NOMO-1 (cell line): ENCODE results near the gene NPIPB6.

Experiments used
- DNase-seq, 2 experiments: peaks; one replicate each; lab custom pipeline; 2025; ENCODE audit not compliant: unreplicated experiment in 2 of 2; lab: John Stamatoyannopoulos, UW

Gene NPIPB6

GRCh38 chr16:28324235-28324886 lies 38.9 kb downstream of the NPIPB6 start:
- DNase-seq: no peak

- peak; percentile 4 to 15 for DNase-seq
Measured at GRCh38 chr16:28321700-28322411, 41.5 kb downstream of the NPIPB6 start.

GRCh38 chr16:28320741-28321140 lies 42.6 kb downstream of the NPIPB6 start:
- DNase-seq: no peak

GRCh38 chr16:28320023-28320561 lies 43.2 kb downstream of the NPIPB6 start:
- DNase-seq: no peak

GRCh38 chr16:28319476-28320022 lies 43.8 kb downstream of the NPIPB6 start:
- DNase-seq: no peak

GRCh38 chr16:28318042-28318744 lies 45.1 kb downstream of the NPIPB6 start:
- no peak for DNase-seq

- DNase-seq: peak; percentile 31 to 35
Measured at GRCh38 chr16:28317040-28317880, 46.0 kb downstream of the NPIPB6 start.

GRCh38 chr16:28316054-28316453 lies 47.3 kb downstream of the NPIPB6 start:
- DNase-seq: no peak

- no peak for DNase-seq
Measured at GRCh38 chr16:28313587-28313986, 49.7 kb downstream of the NPIPB6 start.

GRCh38 chr16:28312327-28312726 lies 51.0 kb downstream of the NPIPB6 start:
- no peak for DNase-seq

- DNase-seq: no peak
Measured at GRCh38 chr16:28311913-28312312, 51.4 kb downstream of the NPIPB6 start.

GRCh38 chr16:28311413-28311812 lies 51.9 kb downstream of the NPIPB6 start:
- no peak for DNase-seq

- no peak for DNase-seq
Measured at GRCh38 chr16:28310796-28311195, 52.5 kb downstream of the NPIPB6 start.

- DNase-seq: peak in 1 of 2 experiments; percentile 3
Measured at GRCh38 chr16:28309811-28310311, 53.4 kb downstream of the NPIPB6 start.

- no peak for DNase-seq
Measured at GRCh38 chr16:28308794-28309584, 54.3 kb downstream of the NPIPB6 start.

GRCh38 chr16:28307936-28308335 lies 55.4 kb downstream of the NPIPB6 start:
- no peak for DNase-seq

- DNase-seq: peak; percentile 6 to 41
Measured at GRCh38 chr16:28304214-28304613, 59.1 kb downstream of the NPIPB6 start.

- no peak for DNase-seq
Measured at GRCh38 chr16:28303132-28303531, 60.2 kb downstream of the NPIPB6 start.

- DNase-seq: no peak
Measured at GRCh38 chr16:28301620-28302019, 61.7 kb downstream of the NPIPB6 start.
